ENCODE data around the gene EMP2.

Gene EMP2

GRCh38 chr16:10594312-10594950 is 14.0 kb upstream of the EMP2 start:
- Histone ChIP-seq H3K9me3 (ENCODE audit: control insufficient read depth, insufficient read depth, low read length) (no peaks in the 10 kb centered on the region), H3K4me1 (ENCODE audit: control insufficient read depth, insufficient read depth, low read length) (no peaks in the 10 kb centered on the region), H3K36me3 (ENCODE audit: control insufficient read depth, insufficient read depth, low read length) (no peaks in the 10 kb centered on the region), H3K4me3 (ENCODE audit: low read length) (no peak overlapping the region), H3K27ac (ENCODE audit: low read length) (no peak overlapping the region), H3K27me3 (ENCODE audit: control insufficient read depth, insufficient read depth, low read length) (no peaks in the 10 kb centered on the region)
- no CpG with 5 or more reads among the region's 9 CpGs for WGBS (ENCODE audit: insufficient coverage, insufficient read length)
- DNase-seq (ENCODE audit: low read depth, low spot score), result no peak

- WGBS (ENCODE audit: insufficient coverage, insufficient read length), result no CpG with 5 or more reads among the region's 1 CpG
Observed at GRCh38 chr16:10592611-10593010, 12.2 kb upstream of the EMP2 start.

DNA sequence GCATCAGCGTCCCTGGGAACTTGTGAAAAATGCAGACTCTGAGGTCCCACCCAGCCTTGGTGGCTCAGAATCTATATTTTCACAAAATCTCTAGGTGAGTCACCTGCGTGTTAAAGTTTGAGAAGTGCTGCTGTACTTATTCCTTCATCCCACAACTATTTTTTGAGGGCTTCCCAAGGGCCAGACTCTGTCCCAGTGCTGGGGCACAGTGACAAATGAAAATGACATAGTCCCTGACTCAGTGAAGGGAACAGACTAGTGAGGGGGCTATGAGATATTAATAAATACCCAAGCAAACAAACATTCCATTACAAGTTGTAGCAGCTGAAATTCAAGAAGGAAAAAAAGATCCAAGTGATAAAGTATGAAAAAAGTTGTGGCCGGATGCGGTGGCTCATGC is 9.9 kb upstream of the EMP2 start:
- Histone ChIP-seq H3K27me3 (ENCODE audit: control insufficient read depth, insufficient read depth, low read length) (no peaks in the 10 kb centered on the region), H3K9me3 (ENCODE audit: control insufficient read depth, insufficient read depth, low read length) (no peaks in the 10 kb centered on the region), H3K27ac (ENCODE audit: low read length) (no peak overlapping the region), H3K4me1 (ENCODE audit: control insufficient read depth, insufficient read depth, low read length) (no peaks in the 10 kb centered on the region), H3K36me3 (ENCODE audit: control insufficient read depth, insufficient read depth, low read length) (no peaks in the 10 kb centered on the region), H3K4me3 (ENCODE audit: low read length) (no peak overlapping the region)
- no CpG with 5 or more reads among the region's 4 CpGs for WGBS (ENCODE audit: insufficient coverage, insufficient read length)
- no peak for DNase-seq (ENCODE audit: low read depth, low spot score)

More at GRCh38 chr16:10592611-10593010, 12.2 kb upstream of the EMP2 start:
- DNase-seq (ENCODE audit: low read depth, low spot score), result no peak
- no peaks in the 10 kb centered on the region for H3K9me3 ChIP-seq (ENCODE audit: control insufficient read depth, insufficient read depth, low read length)
- no peaks in the 10 kb centered on the region for H3K4me1 ChIP-seq (ENCODE audit: control insufficient read depth, insufficient read depth, low read length)
- H3K27ac ChIP-seq (ENCODE audit: low read length), result no peak overlapping the region
- no peak overlapping the region for H3K4me3 ChIP-seq (ENCODE audit: low read length)
- no peaks in the 10 kb centered on the region for H3K36me3 ChIP-seq (ENCODE audit: control insufficient read depth, insufficient read depth, low read length)
- H3K27me3 ChIP-seq (ENCODE audit: control insufficient read depth, insufficient read depth, low read length), result no peaks in the 10 kb centered on the region

- H3K27ac ChIP-seq (ENCODE audit: low read length), result no peak overlapping the region
- H3K4me1 ChIP-seq (ENCODE audit: control insufficient read depth, insufficient read depth, low read length), result no peaks in the 10 kb centered on the region
- H3K9me3 ChIP-seq (ENCODE audit: control insufficient read depth, insufficient read depth, low read length), result no peaks in the 10 kb centered on the region
- no peak overlapping the region for H3K4me3 ChIP-seq (ENCODE audit: low read length)
- no peaks in the 10 kb centered on the region for H3K36me3 ChIP-seq (ENCODE audit: control insufficient read depth, insufficient read depth, low read length)
- H3K27me3 ChIP-seq (ENCODE audit: control insufficient read depth, insufficient read depth, low read length), result no peaks in the 10 kb centered on the region
- DNase-seq (ENCODE audit: low read depth, low spot score), result no peak
- no CpG with 5 or more reads among the region's 5 CpGs for WGBS (ENCODE audit: insufficient coverage, insufficient read length)
Observed at GRCh38 chr16:10589109-10589508, 8.7 kb upstream of the EMP2 start.

DNA sequence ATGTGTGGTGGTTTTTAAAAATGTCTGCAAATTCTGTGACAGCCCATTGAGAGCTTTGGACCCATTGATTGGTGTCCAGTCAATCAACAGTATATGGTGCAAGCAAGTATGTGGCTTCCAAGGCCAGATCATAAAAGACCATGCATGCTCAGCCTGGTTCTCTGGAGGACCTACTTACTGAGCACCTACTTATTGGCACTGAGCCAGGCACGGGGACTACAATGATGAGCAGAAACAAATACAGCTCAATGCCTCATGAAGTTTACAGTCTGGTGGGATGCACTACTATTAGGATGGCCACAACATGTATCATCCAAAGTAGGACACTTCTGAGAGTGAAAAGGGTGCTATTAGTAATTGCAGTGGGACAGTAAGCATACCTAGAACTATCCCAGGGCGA is 7.2 kb upstream of the EMP2 start:
- Histone ChIP-seq H3K27me3 (ENCODE audit: control insufficient read depth, insufficient read depth, low read length) (no peaks in the 10 kb centered on the region), H3K36me3 (ENCODE audit: control insufficient read depth, insufficient read depth, low read length) (no peaks in the 10 kb centered on the region), H3K4me3 (ENCODE audit: low read length) (no peak overlapping the region), H3K9me3 (ENCODE audit: control insufficient read depth, insufficient read depth, low read length) (no peaks in the 10 kb centered on the region), H3K4me1 (ENCODE audit: control insufficient read depth, insufficient read depth, low read length) (no peaks in the 10 kb centered on the region), H3K27ac (ENCODE audit: low read length) (no peak overlapping the region)
- no peak for DNase-seq (ENCODE audit: low read depth, low spot score)
- no CpG with 5 or more reads among the region's 2 CpGs for WGBS (ENCODE audit: insufficient coverage, insufficient read length)

GRCh38 chr16:10584981-10585438 is 4.6 kb upstream of the EMP2 start:
- Histone ChIP-seq H3K27ac (ENCODE audit: low read length) (no peak overlapping the region), H3K36me3 (ENCODE audit: control insufficient read depth, insufficient read depth, low read length) (no peaks in the 10 kb centered on the region), H3K4me1 (ENCODE audit: control insufficient read depth, insufficient read depth, low read length) (0 out of 2 replicates have a peak, but pooled peaks cover 2% of the 10 kb centered on the region), H3K4me3 (ENCODE audit: low read length) (no peak overlapping the region), H3K27me3 (ENCODE audit: control insufficient read depth, insufficient read depth, low read length) (no peaks in the 10 kb centered on the region), H3K9me3 (ENCODE audit: control insufficient read depth, insufficient read depth, low read length) (no peaks in the 10 kb centered on the region)
- WGBS (ENCODE audit: insufficient coverage, insufficient read length), result no CpG with 5 or more reads among the region's 5 CpGs
- no peak for DNase-seq (ENCODE audit: low read depth, low spot score)

DNA sequence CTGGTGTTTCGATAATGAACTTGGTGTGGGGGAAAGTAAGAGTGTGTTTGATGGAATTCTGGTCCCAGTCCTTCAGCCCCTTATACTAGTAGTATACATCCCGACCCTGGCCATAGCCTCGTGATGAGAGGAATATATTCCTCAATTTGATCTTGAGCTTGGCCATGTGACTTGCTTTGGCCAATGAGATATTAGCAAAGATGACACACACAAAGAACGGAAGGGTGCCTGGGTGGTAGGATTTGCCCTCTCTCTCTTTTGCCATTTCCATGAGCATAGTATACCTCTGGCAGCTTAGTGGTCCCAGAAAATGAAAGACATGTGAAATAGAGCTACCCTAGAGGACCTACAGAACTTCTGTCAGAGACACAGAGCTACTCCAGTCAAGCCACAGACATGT is 2.9 kb upstream of the EMP2 start:
- H3K9me3 ChIP-seq (ENCODE audit: control insufficient read depth, insufficient read depth, low read length), result no peaks in the 10 kb centered on the region
- DNase-seq (ENCODE audit: low read depth, low spot score), result no peak
- H3K4me3 ChIP-seq (ENCODE audit: low read length), result no peak overlapping the region
- WGBS (ENCODE audit: insufficient coverage, insufficient read length), result no CpG with 5 or more reads among the region's 4 CpGs
- no peaks in the 10 kb centered on the region for H3K36me3 ChIP-seq (ENCODE audit: control insufficient read depth, insufficient read depth, low read length)
- H3K27me3 ChIP-seq (ENCODE audit: control insufficient read depth, insufficient read depth, low read length), result no peaks in the 10 kb centered on the region
- H3K27ac ChIP-seq (ENCODE audit: low read length), result no peak overlapping the region
- peaks cover 6% of the 10 kb centered on the region; the same call in 1 of the 2 replicates for H3K4me1 ChIP-seq (ENCODE audit: control insufficient read depth, insufficient read depth, low read length)

DNA sequence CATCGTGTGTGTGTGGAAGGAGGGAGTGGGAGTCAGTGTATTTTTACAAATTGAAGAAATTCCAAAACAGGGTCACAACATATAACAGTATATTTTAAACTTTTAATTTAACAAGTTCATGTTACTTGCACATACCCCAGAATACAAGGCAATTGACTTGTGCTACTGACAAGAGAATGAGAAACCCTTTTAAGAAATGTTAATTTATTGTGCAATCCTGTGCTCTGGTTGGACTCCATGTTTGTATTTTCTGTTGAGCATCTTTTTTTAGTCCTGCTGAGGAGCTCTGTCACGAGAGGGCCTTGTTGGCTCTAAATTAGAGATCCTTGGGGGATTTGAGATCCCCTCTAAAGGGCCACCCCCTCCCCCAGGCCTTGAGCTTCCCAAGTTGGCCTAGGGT is 1.1 kb upstream of the EMP2 start:
- H3K27me3 ChIP-seq (ENCODE audit: control insufficient read depth, insufficient read depth, low read length), result no peaks in the 10 kb centered on the region
- H3K27ac ChIP-seq (ENCODE audit: low read length), result no peak overlapping the region
- H3K9me3 ChIP-seq (ENCODE audit: control insufficient read depth, insufficient read depth, low read length), result no peaks in the 10 kb centered on the region
- WGBS (ENCODE audit: insufficient coverage, insufficient read length), result no CpG with 5 or more reads among the region's 2 CpGs
- no peak for DNase-seq (ENCODE audit: low read depth, low spot score)
- H3K4me1 ChIP-seq (ENCODE audit: control insufficient read depth, insufficient read depth, low read length), result peaks cover 14% of the 10 kb centered on the region
- no peaks in the 10 kb centered on the region for H3K36me3 ChIP-seq (ENCODE audit: control insufficient read depth, insufficient read depth, low read length)
- no peak overlapping the region for H3K4me3 ChIP-seq (ENCODE audit: low read length)

GRCh38 chr16:10580883-10581247 is 467 bp upstream of the EMP2 start:
- H3K4me1 ChIP-seq (ENCODE audit: control insufficient read depth, insufficient read depth, low read length), result peaks cover 14% of the 10 kb centered on the region
- no peaks in the 10 kb centered on the region for H3K36me3 ChIP-seq (ENCODE audit: control insufficient read depth, insufficient read depth, low read length)
- peak overlapping the region; percentile 54; the same call in 1 of the 2 replicates for H3K4me3 ChIP-seq (ENCODE audit: low read length)
- DNase-seq (ENCODE audit: low read depth, low spot score), result no peak
- no peaks in the 10 kb centered on the region for H3K27me3 ChIP-seq (ENCODE audit: control insufficient read depth, insufficient read depth, low read length)
- H3K9me3 ChIP-seq (ENCODE audit: control insufficient read depth, insufficient read depth, low read length), result no peaks in the 10 kb centered on the region
- no peak overlapping the region for H3K27ac ChIP-seq (ENCODE audit: low read length)
- no CpG with 5 or more reads among the region's 7 CpGs for WGBS (ENCODE audit: insufficient coverage, insufficient read length)

DNA sequence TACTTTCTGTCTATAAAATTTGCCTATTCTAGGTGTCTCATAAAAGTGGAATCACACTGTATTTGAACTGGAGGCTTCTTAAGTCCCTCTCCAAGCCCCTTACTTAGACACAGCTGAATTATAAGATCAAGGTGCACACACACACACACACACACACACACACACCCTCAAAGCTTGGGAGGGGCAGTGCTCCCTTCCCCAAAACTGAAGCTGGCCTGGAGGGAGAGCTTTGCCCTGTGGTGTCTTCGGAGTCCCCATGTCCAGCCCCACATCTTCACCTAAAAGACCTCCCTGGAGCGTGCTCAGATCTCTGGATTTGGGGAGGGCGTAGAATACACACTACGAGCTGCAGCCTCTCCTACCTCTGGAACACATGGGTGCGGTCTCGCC is 828 bp downstream of the EMP2 start:
- WGBS (ENCODE audit: insufficient coverage, insufficient read length), result no CpG with 5 or more reads among the region's 6 CpGs
- no peak for DNase-seq (ENCODE audit: low read depth, low spot score)
- Histone ChIP-seq H3K4me3 (ENCODE audit: low read length) (peak overlapping the region; percentile 54; the same call in 1 of the 2 replicates), H3K27me3 (ENCODE audit: control insufficient read depth, insufficient read depth, low read length) (no peaks in the 10 kb centered on the region), H3K9me3 (ENCODE audit: control insufficient read depth, insufficient read depth, low read length) (no peaks in the 10 kb centered on the region), H3K4me1 (ENCODE audit: control insufficient read depth, insufficient read depth, low read length) (peaks cover 14% of the 10 kb centered on the region), H3K27ac (ENCODE audit: low read length) (no peak overlapping the region), H3K36me3 (ENCODE audit: control insufficient read depth, insufficient read depth, low read length) (no peaks in the 10 kb centered on the region)

All from iPS DF 6.9 (cell line).